Endothelial cell of umbilical vein (primary cell): Measurements from ENCODE around the gene SLC26A6. TPM values are rescaled to one million over a fixed set of nuclear protein-coding genes. Genes with fewer than 3 reads are reported as not detected.

Experiments used
- BruUV-seq: library from RNA; stranded (reverse); fragments of 400-500 nt; replicated peaks from 2 replicates; lab custom pipeline; 2021; lab: Mats Ljungman, UMichigan
- CTCF ChIA-PET: fragments of 300-600, 350-600 bp; sonication (Branson Sonifier 250); formaldehyde crosslinking; loops from one replicate; lab custom pipeline; 2021; ENCODE audit warnings: antibody characterized with exemption, inconsistent platforms; lab: Charles Lee
- POLR2A ChIA-PET: fragments of 300-600, 350-600 bp; sonication (Branson Sonifier 250); formaldehyde crosslinking; loops from one replicate; lab custom pipeline; 2021; ENCODE audit warnings: antibody characterized with exemption, inconsistent platforms; lab: Charles Lee
- DNase-seq: peaks from one replicate; pipeline ENCODE4 v3.0.0-alpha.2; 2011; ENCODE audit warnings: low read depth, low spot score
- FAIRE-seq: peaks from 2 replicates; lab custom pipeline; 2011; peaks lifted over from hg19 to GRCh38; lab: Jason Lieb, UNC
- H2AFZ ChIP-seq: 2 replicates; pipeline ENCODE4 v1.6.0; 2012; ENCODE audit warnings: low read depth, low read length, control low read depth, inconsistent platforms
- H3K27ac ChIP-seq: 2 replicates; pipeline ENCODE4 v1.5.1; 2011; ENCODE audit warnings: low read depth, mild to moderate bottlenecking, control low read depth, low read length, moderate library complexity; ENCODE audit not compliant: insufficient read depth
- H3K27me3 ChIP-seq, 2 experiments: 2 replicates each; pipeline versions ENCODE4 v1.6.0 to v1.6.1; 2011; ENCODE audit warnings: low read length in 2 of 2, mixed read lengths in 1 of 2; ENCODE audit not compliant: control insufficient read depth in 2 of 2, insufficient read depth in 2 of 2
- H3K36me3 ChIP-seq, 2 experiments: 2 replicates in 1 of 2; 3 replicates in 1 of 2; pipeline ENCODE4 v1.5.1; 2011; ENCODE audit warnings: low read length in 2 of 2, mild to moderate bottlenecking in 1 of 2, moderate library complexity in 1 of 2; ENCODE audit not compliant: control insufficient read depth in 2 of 2, insufficient read depth in 2 of 2; ENCODE audit errors: extremely low read depth in 1 of 2
- H3K4me1 ChIP-seq: 3 replicates; pipeline ENCODE4 v1.5.1; 2011; ENCODE audit warnings: mild to moderate bottlenecking, low read length; ENCODE audit not compliant: control insufficient read depth, insufficient read depth; ENCODE audit errors: extremely low read depth
- H3K4me2 ChIP-seq: 2 replicates; pipeline ENCODE4 v1.6.1; 2011; ENCODE audit warnings: low read length, control low read depth, mixed read lengths; ENCODE audit not compliant: insufficient read depth
- H3K4me3 ChIP-seq, 3 experiments: fragments of 200-600 bp in 1 of 3; sonication (generic), shearing (Covaris generic) in 1 of 3; replicated peaks in 1 of 3; 2 replicates each; pipeline ENCODE4 v1.5.1; 2011 to 2016; ENCODE audit warnings: control low read depth in 3 of 3, low read length in 3 of 3, mild to moderate bottlenecking in 2 of 3, inconsistent platforms in 1 of 3, low read depth in 1 of 3, moderate library complexity in 1 of 3; ENCODE audit not compliant: insufficient read depth in 1 of 3
- H3K79me2 ChIP-seq: 2 replicates; pipeline ENCODE4 v1.6.0; 2012; ENCODE audit warnings: low read length, inconsistent platforms; ENCODE audit not compliant: control insufficient read depth, insufficient read depth
- H3K9ac ChIP-seq: replicated peaks from 2 replicates; pipeline ENCODE3; 2011; ENCODE audit warnings: low read length, control low read depth; ENCODE audit not compliant: insufficient read depth; ENCODE audit errors: extremely low read depth
- H3K9me1 ChIP-seq: replicated peaks from 3 replicates; pipeline ENCODE4 v1.6.0; 2011; ENCODE audit warnings: mild to moderate bottlenecking, low read length; ENCODE audit not compliant: control insufficient read depth, insufficient read depth; ENCODE audit errors: extremely low read depth
- H3K9me3 ChIP-seq: replicated peaks from 2 replicates; pipeline ENCODE4 v1.5.1; 2012; ENCODE audit warnings: low read length, inconsistent platforms; ENCODE audit not compliant: control insufficient read depth, insufficient read depth
- H4K20me1 ChIP-seq: replicated peaks from 2 replicates; pipeline ENCODE3; 2011; ENCODE audit warnings: mild to moderate bottlenecking, low read length; ENCODE audit not compliant: control insufficient read depth, insufficient read depth; ENCODE audit errors: extremely low read depth
- CTCF ChIP-seq, 2 donors: IDR thresholded peaks; 1 replicate in 1 of 2; 2 replicates in 1 of 2; pipeline ENCODE4 v1.5.1; 2011; ENCODE audit warnings: low read length in 2 of 2, mild to moderate bottlenecking in 2 of 2, moderate library complexity in 2 of 2, control low read depth in 1 of 2, inconsistent platforms in 1 of 2, low read depth in 1 of 2; ENCODE audit not compliant: insufficient read depth in 1 of 2; ENCODE audit errors: extremely low read depth in 1 of 2
- EZH2 ChIP-seq: IDR thresholded peaks from 2 replicates; pipeline ENCODE4 v1.6.1; 2012; ENCODE audit warnings: borderline replicate concordance, low read depth, mild to moderate bottlenecking, moderate library complexity, low read length, inconsistent platforms; ENCODE audit not compliant: severe bottlenecking
- FOS ChIP-seq: IDR thresholded peaks from 2 replicates; pipeline ENCODE4 v1.6.1; 2011; ENCODE audit warnings: mild to moderate bottlenecking, low read length, moderate library complexity, borderline replicate concordance; ENCODE audit not compliant: insufficient read depth
- GATA2 ChIP-seq: IDR thresholded peaks from 2 replicates; pipeline ENCODE4 v1.7.0; 2011; ENCODE audit warnings: low read depth, mild to moderate bottlenecking, moderate library complexity, mixed read lengths, low read length; ENCODE audit not compliant: insufficient read length, insufficient read depth
- JUN ChIP-seq: IDR thresholded peaks from 2 replicates; pipeline ENCODE4 v1.6.1; 2011; ENCODE audit warnings: borderline replicate concordance, low read depth; ENCODE audit not compliant: insufficient read length, insufficient read depth
- MAX ChIP-seq: IDR thresholded peaks from 2 replicates; pipeline ENCODE4 v1.6.1; 2011; ENCODE audit not compliant: insufficient read depth, insufficient read length
- MYC ChIP-seq: IDR thresholded peaks from one replicate; pipeline ENCODE4 v1.6.1; 2011; ENCODE audit warnings: mild to moderate bottlenecking, low read depth, low read length
- POLR2A ChIP-seq: IDR thresholded peaks from 2 replicates; pipeline ENCODE4 v1.6.1; 2012; ENCODE audit warnings: low read depth, mild to moderate bottlenecking, control low read depth, low read length
- POLR2AphosphoS5 ChIP-seq: IDR thresholded peaks from 2 replicates; pipeline ENCODE4 v1.6.1; 2012; ENCODE audit warnings: low read depth, mild to moderate bottlenecking, control low read depth, low read length, moderate library complexity; ENCODE audit not compliant: insufficient read depth
- dilution Hi-C: fragments of 300-500 bp; cut with MboI; formaldehyde crosslinking; loops from one replicate; pipeline ENCODE4 v1.15.0; 2019; ENCODE audit warnings: low sequenced_read_pairs; ENCODE audit not compliant: extremely low pct_ligation_motif_present
- intact Hi-C: fragments of 100-400 bp; cut with micrococcal nuclease; formaldehyde crosslinking; loops from one replicate; pipeline ENCODE4 v1.10.0; 2022
- polyA plus RNA-seq, 4 experiments: library from polyadenylated mRNA; depleted of rRNA in 3 of 4; stranded (reverse) in 3 of 4; unstranded in 1 of 4; fragments of >200 nt; gene quantifications; 2 replicates each; pipeline versions ENCODE4 v1.2.1 to v1.2.3, GENCODE V29; 2011 to 2012; ENCODE audit warnings: missing spikeins in 1 of 4
- total RNA-seq: library from RNA; stranded (reverse); gene quantifications from 2 replicates; pipeline ENCODE4 v1.2.3, GENCODE V29; 2021

The SLC26A6 gene
- total and polyA plus RNA-seq, 2 donors (not counting 3 experiments of a cell fraction or from before 2014, with no cell fraction given), result 31.0 to 32.2 TPM

DNA sequence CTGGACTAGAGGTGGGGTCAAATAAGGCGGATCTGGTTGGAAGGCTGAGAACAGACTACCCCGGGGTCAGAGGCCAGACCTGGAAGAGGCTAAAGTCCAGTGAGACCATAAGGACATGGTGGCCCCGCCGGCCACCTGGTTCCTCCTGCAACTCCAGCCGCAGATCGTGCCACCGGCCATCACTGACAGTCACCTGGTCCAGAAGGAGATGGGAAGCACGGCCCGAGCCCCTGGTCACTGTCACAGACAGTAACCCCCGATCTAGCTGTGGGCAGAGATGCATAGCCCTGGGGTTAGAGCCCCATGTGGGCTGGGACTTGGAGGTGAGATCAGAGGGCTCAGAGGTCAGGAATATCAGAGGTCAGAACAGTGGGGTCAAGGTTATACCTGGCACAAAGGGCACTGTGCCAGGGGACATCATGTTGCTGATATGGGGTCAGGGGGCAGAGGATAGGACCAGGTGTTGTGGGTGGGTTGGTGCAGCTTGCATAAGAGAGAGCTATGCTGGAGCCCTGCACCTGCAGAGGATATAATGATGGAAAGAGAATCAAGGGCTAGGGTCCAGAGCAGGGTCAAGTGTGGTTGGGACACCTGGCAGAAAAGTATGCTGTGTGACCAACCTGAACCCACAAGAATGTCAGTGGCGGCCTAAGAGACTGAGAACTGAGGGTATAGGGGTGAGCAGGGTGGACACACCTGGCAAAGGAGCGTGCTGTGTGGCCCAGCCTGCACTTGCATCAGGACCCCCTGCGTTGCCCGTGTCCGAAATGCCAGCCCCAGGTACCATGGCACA is 17.9 kb upstream of the SLC26A6 start:
- dilution Hi-C loops, result no loop called here
- Histone ChIP-seq H3K4me2 (no peak overlapping the region), H3K36me3 (no peaks in the 10 kb centered on the region), H3K9me1 (no peaks in the 10 kb centered on the region), H2AFZ (no peak overlapping the region), H3K9ac (no peak overlapping the region), H3K79me2 (no peaks in the 10 kb centered on the region), H3K27me3 (no peaks in the 10 kb centered on the region), H3K4me1 (peaks cover 7% of the 10 kb centered on the region), H4K20me1 (no peaks in the 10 kb centered on the region), H3K4me3 (no peak overlapping the region), H3K9me3 (no peaks in the 10 kb centered on the region), H3K27ac (no peak overlapping the region)
- FAIRE-seq, result no peak
- POLR2A ChIA-PET, result no interaction called here
- BruUV-seq, result no TSS peak
- DNase-seq, result no peak
- CTCF ChIA-PET, result interaction anchor here (1.0 to 5.1 kb wide), 2 partner anchors 18 to 217 kb away, joined by 3 to 32 read pairs; partner anchors contain the start of gene SLC26A6
- intact Hi-C loops, result no loop called here
- TF ChIP-seq POLR2AphosphoS5, result no peak
- no peak for TF ChIP-seq POLR2A
- no peak for TF ChIP-seq MAX
- TF ChIP-seq FOS, result no peak
- TF ChIP-seq CTCF (IDR thresholded peaks at IDR 0.05; ENCODE audit: extremely low read depth in 1 of 2, insufficient read depth in 1 of 2, low read depth in 1 of 2, low read length in 2 of 2), result no peak
- TF ChIP-seq GATA2, result no peak
- TF ChIP-seq JUN, result no peak
- no peak for TF ChIP-seq EZH2
- no peak for TF ChIP-seq MYC
